Smooth muscle cell (in vitro differentiated cells): ENCODE measurements around the gene ASIC3. TPM values are rescaled to one million over a fixed set of nuclear protein-coding genes. Genes with fewer than 3 reads are reported as not detected.
A peak's percentile ranks its signal among the peaks of the same experiment; 100 is the strongest.

ENCODE experiments used
- DNase-seq: peaks from one replicate; lab custom pipeline; 2025; ENCODE audit not compliant: unreplicated experiment; lab: John Stamatoyannopoulos, UW
- H2AFZ ChIP-seq: fragments of 200-600 bp; sonication (generic); 2 replicates; pipeline ENCODE4 v1.6.0; 2016; ENCODE audit warnings: antibody characterized with exemption, low read depth, mild to moderate bottlenecking
- H3F3A ChIP-seq: fragments of 200-600 bp; sonication (generic); 2 replicates; pipeline ENCODE4 v1.6.0; 2017; ENCODE audit warnings: antibody characterized with exemption, low read depth
- H3K27ac ChIP-seq: fragments of 200-600 bp; sonication (generic); 2 replicates; pipeline ENCODE4 v1.5.1; 2016; ENCODE audit warnings: low read depth, mild to moderate bottlenecking
- H3K27me3 ChIP-seq: fragments of 200-600 bp; sonication (generic); 2 replicates; pipeline ENCODE4 v1.6.1; 2016; ENCODE audit warnings: low read depth, mild to moderate bottlenecking
- H3K36me3 ChIP-seq: fragments of 200-600 bp; sonication (generic); 2 replicates; pipeline ENCODE4 v1.5.1; 2016; ENCODE audit warnings: low read depth
- H3K4me1 ChIP-seq: fragments of 200-600 bp; sonication (generic); 2 replicates; pipeline ENCODE4 v1.5.1; 2016; ENCODE audit warnings: low read depth
- H3K4me2 ChIP-seq: fragments of 200-600 bp; sonication (generic); 2 replicates; pipeline ENCODE4 v1.6.0; 2016; ENCODE audit warnings: mild to moderate bottlenecking
- H3K4me3 ChIP-seq: fragments of 200-600 bp; sonication (generic); 2 replicates; pipeline ENCODE4 v1.5.1; 2016; ENCODE audit warnings: mild to moderate bottlenecking
- H3K79me2 ChIP-seq: fragments of 200-600 bp; sonication (generic); 2 replicates; pipeline ENCODE4 v1.6.0; 2016; ENCODE audit warnings: low read depth, mild to moderate bottlenecking
- H3K9ac ChIP-seq: fragments of 200-600 bp; sonication (generic); 2 replicates; pipeline ENCODE4 v1.6.0; 2016; ENCODE audit warnings: low read depth
- H3K9me3 ChIP-seq: fragments of 200-600 bp; sonication (generic); replicated peaks from 2 replicates; pipeline ENCODE4 v1.5.1; 2016; ENCODE audit warnings: low read depth
- H4K20me1 ChIP-seq: fragments of 200-600 bp; sonication (generic); 2 replicates; pipeline ENCODE4 v1.6.0; 2016; ENCODE audit warnings: low read depth
- WGBS: methylation state at CpG from one replicate; pipeline ENCODE4 v1.1.7; 2016; ENCODE audit warnings: low lambda C conversion rate; 5-methylcytosine and 5-hydroxymethylcytosine counted together
- polyA plus RNA-seq: library from polyadenylated mRNA; unstranded; fragments of >200 nt; fragmentation: Nextera tagmentation; extraction: Ambion mirVana; gene quantifications from 2 replicates; pipeline ENCODE4 v1.2.1, GENCODE V29; 2016
- total RNA-seq: library from RNA; depleted of rRNA; stranded (reverse); fragments of >200 nt; gene quantifications from 2 replicates; pipeline ENCODE4 v1.2.3, GENCODE V29; 2014
- TF ChIP-seq, protein P1 (sequence below): fragments of 200-600 bp; sonication (generic); IDR thresholded peaks from 2 replicates; pipeline ENCODE4 v1.5.1; 2017; ENCODE audit warnings: borderline replicate concordance, mild to moderate bottlenecking, antibody characterized with exemption; ENCODE audit not compliant: insufficient read depth, poor library complexity, severe bottlenecking

The ASIC3 gene
- total and polyA plus RNA-seq, 2 experiments from 2014 or later: 2.0 to 2.3 TPM

DNA sequence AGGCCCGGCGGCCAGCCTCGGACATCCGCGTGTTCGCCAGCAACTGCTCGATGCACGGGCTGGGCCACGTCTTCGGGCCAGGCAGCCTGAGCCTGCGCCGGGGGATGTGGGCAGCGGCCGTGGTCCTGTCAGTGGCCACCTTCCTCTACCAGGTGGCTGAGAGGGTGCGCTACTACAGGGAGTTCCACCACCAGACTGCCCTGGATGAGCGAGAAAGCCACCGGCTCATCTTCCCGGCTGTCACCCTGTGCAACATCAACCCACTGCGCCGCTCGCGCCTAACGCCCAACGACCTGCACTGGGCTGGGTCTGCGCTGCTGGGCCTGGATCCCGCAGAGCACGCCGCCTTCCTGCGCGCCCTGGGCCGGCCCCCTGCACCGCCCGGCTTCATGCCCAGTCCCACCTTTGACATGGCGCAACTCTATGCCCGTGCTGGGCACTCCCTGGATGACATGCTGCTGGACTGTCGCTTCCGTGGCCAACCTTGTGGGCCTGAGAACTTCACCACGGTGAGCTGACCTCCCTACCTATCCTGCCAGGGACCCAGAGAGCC lies 656 bp downstream of the ASIC3 start:
- Histone ChIP-seq H3K4me3 (no peak overlapping the region), H3K4me2 (no peak overlapping the region), H3K79me2 (no peaks in the 10 kb centered on the region), H4K20me1 (peaks cover 8% of the 10 kb centered on the region), H3K36me3 (no peaks in the 10 kb centered on the region), H3K27ac (no peak overlapping the region), H3K27me3 (no peaks in the 10 kb centered on the region), H3K9ac (no peak overlapping the region), H3K9me3 (no peaks in the 10 kb centered on the region), H3K4me1 (no peaks in the 10 kb centered on the region), H3F3A (no peaks in the 10 kb centered on the region), H2AFZ (no peak overlapping the region)
- TF ChIP-seq, protein P1, sequence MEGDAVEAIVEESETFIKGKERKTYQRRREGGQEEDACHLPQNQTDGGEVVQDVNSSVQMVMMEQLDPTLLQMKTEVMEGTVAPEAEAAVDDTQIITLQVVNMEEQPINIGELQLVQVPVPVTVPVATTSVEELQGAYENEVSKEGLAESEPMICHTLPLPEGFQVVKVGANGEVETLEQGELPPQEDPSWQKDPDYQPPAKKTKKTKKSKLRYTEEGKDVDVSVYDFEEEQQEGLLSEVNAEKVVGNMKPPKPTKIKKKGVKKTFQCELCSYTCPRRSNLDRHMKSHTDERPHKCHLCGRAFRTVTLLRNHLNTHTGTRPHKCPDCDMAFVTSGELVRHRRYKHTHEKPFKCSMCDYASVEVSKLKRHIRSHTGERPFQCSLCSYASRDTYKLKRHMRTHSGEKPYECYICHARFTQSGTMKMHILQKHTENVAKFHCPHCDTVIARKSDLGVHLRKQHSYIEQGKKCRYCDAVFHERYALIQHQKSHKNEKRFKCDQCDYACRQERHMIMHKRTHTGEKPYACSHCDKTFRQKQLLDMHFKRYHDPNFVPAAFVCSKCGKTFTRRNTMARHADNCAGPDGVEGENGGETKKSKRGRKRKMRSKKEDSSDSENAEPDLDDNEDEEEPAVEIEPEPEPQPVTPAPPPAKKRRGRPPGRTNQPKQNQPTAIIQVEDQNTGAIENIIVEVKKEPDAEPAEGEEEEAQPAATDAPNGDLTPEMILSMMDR: no peak
- no peak for DNase-seq
- WGBS: 96% methylated on average over 38 of the region's 38 CpGs

DNA sequence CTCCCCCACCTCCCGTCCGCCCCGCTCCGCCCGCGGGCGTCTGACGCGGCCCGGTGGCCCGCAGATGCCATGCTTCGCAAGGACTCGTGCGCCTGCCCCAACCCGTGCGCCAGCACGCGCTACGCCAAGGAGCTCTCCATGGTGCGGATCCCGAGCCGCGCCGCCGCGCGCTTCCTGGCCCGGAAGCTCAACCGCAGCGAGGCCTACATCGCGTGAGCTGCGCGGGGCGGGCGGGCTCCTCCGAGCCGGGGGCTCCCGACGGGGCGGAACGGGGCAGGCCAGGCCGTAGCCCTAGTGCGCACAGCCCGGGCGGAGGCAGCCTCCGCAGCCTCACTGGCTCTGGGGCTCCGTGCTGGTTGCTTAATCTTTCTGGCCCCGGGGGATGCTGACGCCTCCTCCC lies 2.8 kb downstream of the ASIC3 start:
- 2% methylated on average over 35 of the region's 50 CpGs for whole genome bisulfite sequencing
- H3K27ac ChIP-seq: no peak overlapping the region
- peak; percentile 56 for DNase-seq

DNA sequence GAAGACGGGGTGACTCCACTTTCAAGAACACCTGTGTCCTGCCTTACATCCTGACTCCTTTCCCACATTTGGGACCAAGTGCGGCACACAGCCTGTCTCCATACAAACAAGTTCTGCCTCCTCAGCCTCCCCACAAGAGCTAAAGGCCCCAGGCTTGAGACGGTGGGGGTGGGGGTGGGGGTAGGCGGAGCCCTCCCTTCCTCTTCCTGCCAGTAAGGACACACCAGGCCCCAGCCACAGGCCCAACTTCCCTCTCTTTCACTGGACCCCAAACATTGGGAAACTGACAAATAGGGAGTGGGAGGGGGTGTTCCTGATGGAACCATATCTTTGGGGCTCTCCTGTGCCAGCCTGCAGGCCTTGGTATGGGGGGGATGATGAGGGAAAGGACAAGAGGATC lies 4.8 kb downstream of the ASIC3 start:
- DNase-seq: no peak
- H3K27me3 ChIP-seq: no peaks in the 10 kb centered on the region
- H2AFZ ChIP-seq: no peak overlapping the region
- H3K79me2 ChIP-seq: no peaks in the 10 kb centered on the region
- H3K4me3 ChIP-seq: no peak overlapping the region
- no peak overlapping the region for H3K4me2 ChIP-seq
- no peaks in the 10 kb centered on the region for H3F3A ChIP-seq
- H3K27ac ChIP-seq: no peak overlapping the region
- H3K4me1 ChIP-seq: peaks cover 7% of the 10 kb centered on the region
- H3K9ac ChIP-seq: no peak overlapping the region
- no peaks in the 10 kb centered on the region for H3K36me3 ChIP-seq
- 73% methylated on average over 4 of the region's 4 CpGs for whole genome bisulfite sequencing
- TF ChIP-seq, protein P1: no peak
- peaks cover 8% of the 10 kb centered on the region for H4K20me1 ChIP-seq
- no peaks in the 10 kb centered on the region for H3K9me3 ChIP-seq

More for the DNA sequence above, 2.8 kb downstream of the ASIC3 start:
- Histone ChIP-seq H3K9ac (no peak overlapping the region), H3K4me3 (peak overlapping the region; percentile 29), H3K4me2 (peak overlapping the region; percentile 82), H2AFZ (no peak overlapping the region), H3K27me3 (no peaks in the 10 kb centered on the region), H4K20me1 (peaks cover 8% of the 10 kb centered on the region), H3K79me2 (no peaks in the 10 kb centered on the region), H3K36me3 (no peaks in the 10 kb centered on the region), H3K9me3 (no peaks in the 10 kb centered on the region), H3F3A (no peaks in the 10 kb centered on the region), H3K4me1 (no peaks in the 10 kb centered on the region)
- TF ChIP-seq, protein P1: no peak

DNA sequence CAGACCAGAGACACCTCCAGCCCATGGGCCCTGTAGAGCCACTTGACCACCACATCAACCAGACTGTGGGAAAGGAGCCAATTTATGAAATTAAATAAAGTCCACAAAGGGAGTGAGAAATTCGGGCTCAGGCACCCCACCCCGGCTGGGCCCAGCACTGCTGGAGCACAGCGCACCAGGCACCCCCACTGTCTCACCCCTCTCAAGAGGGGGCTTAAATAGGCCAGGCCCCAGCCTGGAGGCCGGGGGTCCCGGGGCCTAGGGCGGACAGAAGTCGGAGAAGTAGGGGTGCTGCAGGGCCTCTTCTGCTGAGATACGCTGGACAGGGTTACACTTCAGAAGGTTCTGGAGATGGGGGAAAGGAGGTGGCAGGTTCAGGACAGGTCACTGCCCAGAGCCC lies 5.4 kb downstream of the ASIC3 start:
- Histone ChIP-seq H3K4me1 (peaks cover 11% of the 10 kb centered on the region), H3K9me3 (no peaks in the 10 kb centered on the region), H3K36me3 (no peaks in the 10 kb centered on the region), H3F3A (no peaks in the 10 kb centered on the region), H3K27me3 (no peaks in the 10 kb centered on the region), H3K4me2 (no peak overlapping the region), H4K20me1 (peaks cover 8% of the 10 kb centered on the region), H3K79me2 (no peaks in the 10 kb centered on the region), H3K9ac (no peak overlapping the region), H2AFZ (no peak overlapping the region), H3K27ac (no peak overlapping the region), H3K4me3 (no peak overlapping the region)
- DNase-seq: no peak
- TF ChIP-seq, protein P1: no peak
- 88% methylated on average over 8 of the region's 8 CpGs for WGBS
